Activated CD4-positive, alpha-beta memory T cell treated with anti-CD3 and anti-CD28 coated beads, Interleukin-2, amount 10 ng/mL, durations not matched to agents 7 days and 5 days (primary cell): ENCODE results near the gene ADGRL4. TPM values are rescaled to one million over a fixed set of nuclear protein-coding genes. Genes with fewer than 3 reads are reported as not detected.
"Not testable (repeated sequence)": the region's sequence is repeated elsewhere in the genome, so short reads cannot be mapped to it uniquely, and the experiment has no call there.

Experiments used
- CTCF ChIA-PET: fragments of 350-600 bp; sonication (Branson Sonifier 250); formaldehyde crosslinking; loops from one replicate; lab custom pipeline; 2021; ENCODE audit warnings: antibody characterized with exemption, inconsistent platforms; lab: Charles Lee
- POLR2A ChIA-PET: fragments of 350-600 bp; sonication (Branson Sonifier 250); formaldehyde crosslinking; loops from one replicate; lab custom pipeline; 2021; ENCODE audit warnings: antibody characterized with exemption; lab: Charles Lee
- DNase-seq: peaks from one replicate; pipeline ENCODE4 v3.0.0-alpha.2; 2020
- H3K27ac Mint-ChIP-seq: one replicate; pipeline ENCODE4 v1.8.0; 2021; ENCODE audit warnings: mild to moderate bottlenecking, mixed read lengths
- H3K27me3 Mint-ChIP-seq: one replicate; pipeline ENCODE4 v1.8.0; 2021; ENCODE audit warnings: mixed read lengths
- H3K36me3 Mint-ChIP-seq: one replicate; pipeline ENCODE4 v1.8.0; 2021; ENCODE audit warnings: low read depth, mixed read lengths
- H3K4me1 Mint-ChIP-seq: one replicate; pipeline ENCODE4 v1.8.0; 2021; ENCODE audit warnings: mixed read lengths
- H3K4me3 Mint-ChIP-seq: one replicate; pipeline ENCODE4 v1.8.0; 2021; ENCODE audit warnings: mild to moderate bottlenecking, mixed read lengths
- H3K9me3 Mint-ChIP-seq: one replicate; pipeline ENCODE4 v1.8.0; 2021; ENCODE audit warnings: mixed read lengths
- total RNA-seq, 2 experiments: library from RNA; stranded (reverse); gene quantifications; one replicate each; pipeline ENCODE4 v1.2.3, GENCODE V29; 2021

The ADGRL4 gene
- total RNA-seq, 2 experiments from 2014 or later: not detected

DNA sequence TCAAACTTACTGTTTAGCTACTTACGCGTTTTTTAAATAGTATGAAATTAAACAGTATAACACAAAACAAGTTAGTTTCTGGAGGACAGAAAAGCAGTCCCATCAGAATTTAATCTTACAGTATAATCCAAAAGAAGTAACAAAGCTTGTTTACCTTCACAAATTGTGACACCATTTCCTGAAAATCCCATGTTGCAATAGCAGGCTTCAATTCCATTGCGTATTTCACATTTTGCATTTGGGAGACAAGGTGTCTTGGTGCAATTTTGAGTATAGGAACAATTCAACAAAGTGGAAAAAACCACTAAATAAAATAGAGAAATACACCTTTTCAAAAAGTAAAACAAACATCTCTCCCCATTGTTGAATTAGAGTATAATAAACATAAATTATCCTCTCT, 1.6 kb downstream of the ADGRL4 start:
- ChIA-PET CTCF (no interaction called here), POLR2A (no interaction called here)
- no peaks in the 10 kb centered on the region for H3K36me3 Mint-ChIP-seq
- H3K27ac Mint-ChIP-seq: no peak overlapping the region
- H3K9me3 Mint-ChIP-seq: peaks cover 2% of the 10 kb centered on the region
- no peak for DNase-seq
- no peak overlapping the region for H3K4me3 Mint-ChIP-seq
- no peaks in the 10 kb centered on the region for H3K27me3 Mint-ChIP-seq
- H3K4me1 Mint-ChIP-seq: no peaks in the 10 kb centered on the region

GRCh38 chr1:78996791-78997190, 9.7 kb downstream of the ADGRL4 start:
- Mint-ChIP-seq H3K27me3 (no peaks in the 10 kb centered on the region), H3K27ac (no peak overlapping the region), H3K9me3 (no peaks in the 10 kb centered on the region), H3K36me3 (no peaks in the 10 kb centered on the region), H3K4me1 (no peaks in the 10 kb centered on the region), H3K4me3 (no peak overlapping the region)
- ChIA-PET CTCF (no interaction called here), POLR2A (no interaction called here)
- DNase-seq: no peak

DNA sequence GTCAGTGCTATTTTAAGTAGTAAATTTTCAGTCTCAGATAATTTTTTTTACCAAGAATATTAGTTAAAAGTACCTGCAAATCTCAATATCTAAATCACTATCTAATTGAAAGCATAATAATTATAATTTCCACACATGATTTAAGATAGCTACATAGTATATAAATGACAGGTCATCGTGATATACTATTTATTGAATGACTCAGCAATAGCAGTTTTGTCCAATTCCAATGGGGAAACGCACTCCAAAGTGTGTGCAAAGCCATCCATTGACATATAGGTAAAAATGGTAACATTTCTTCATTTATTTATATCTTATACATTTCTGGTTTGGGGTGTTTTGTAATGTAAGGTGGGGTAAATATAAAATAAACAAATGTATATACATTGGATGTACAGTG, 19.5 kb downstream of the ADGRL4 start:
- CTCF ChIA-PET: no interaction called here
- H3K9me3 Mint-ChIP-seq: no peaks in the 10 kb centered on the region
- no peaks in the 10 kb centered on the region for H3K36me3 Mint-ChIP-seq

GRCh38 chr1:78980511-78980910, 26.0 kb downstream of the ADGRL4 start:
- H3K9me3 Mint-ChIP-seq: peaks cover 3% of the 10 kb centered on the region
- no peaks in the 10 kb centered on the region for H3K36me3 Mint-ChIP-seq
- no peak for DNase-seq
- no peaks in the 10 kb centered on the region for H3K4me1 Mint-ChIP-seq
- POLR2A ChIA-PET: no interaction called here
- H3K27me3 Mint-ChIP-seq: no peaks in the 10 kb centered on the region
- no peak overlapping the region for H3K27ac Mint-ChIP-seq
- H3K4me3 Mint-ChIP-seq: no peak overlapping the region
- CTCF ChIA-PET: no interaction called here

More for the DNA sequence above, 19.5 kb downstream of the ADGRL4 start:
- H3K4me3 Mint-ChIP-seq: no peak overlapping the region
- POLR2A ChIA-PET: no interaction called here
- no peaks in the 10 kb centered on the region for H3K4me1 Mint-ChIP-seq
- no peak overlapping the region for H3K27ac Mint-ChIP-seq
- no peaks in the 10 kb centered on the region for H3K27me3 Mint-ChIP-seq
- DNase-seq: no peak

DNA sequence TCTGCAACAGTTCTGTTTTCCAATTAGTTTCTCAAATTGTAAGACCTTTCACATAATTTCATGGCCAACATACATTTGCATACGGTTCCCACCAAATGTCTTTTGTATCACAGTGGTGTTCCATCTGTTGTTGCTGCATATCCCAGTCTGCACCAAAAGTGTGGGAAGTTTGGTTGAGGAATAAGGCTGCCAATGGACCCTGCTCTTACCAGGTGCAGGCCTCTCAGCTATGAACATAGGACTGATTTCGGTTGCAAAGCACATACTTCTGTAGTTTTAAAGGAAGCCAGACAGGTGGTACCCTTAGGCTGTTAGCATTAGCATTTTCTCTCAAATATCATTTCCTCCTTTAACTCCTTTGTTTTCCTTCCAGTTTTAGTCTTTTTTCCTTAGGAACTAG, 33.8 kb downstream of the ADGRL4 start:
- H3K4me3 Mint-ChIP-seq: no peak overlapping the region
- H3K27ac Mint-ChIP-seq: no peak overlapping the region
- H3K9me3 Mint-ChIP-seq: peaks cover 3% of the 10 kb centered on the region
- POLR2A ChIA-PET: no interaction called here
- no peaks in the 10 kb centered on the region for H3K27me3 Mint-ChIP-seq
- no peaks in the 10 kb centered on the region for H3K36me3 Mint-ChIP-seq
- DNase-seq: no peak
- CTCF ChIA-PET: no interaction called here
- H3K4me1 Mint-ChIP-seq: no peaks in the 10 kb centered on the region

DNA sequence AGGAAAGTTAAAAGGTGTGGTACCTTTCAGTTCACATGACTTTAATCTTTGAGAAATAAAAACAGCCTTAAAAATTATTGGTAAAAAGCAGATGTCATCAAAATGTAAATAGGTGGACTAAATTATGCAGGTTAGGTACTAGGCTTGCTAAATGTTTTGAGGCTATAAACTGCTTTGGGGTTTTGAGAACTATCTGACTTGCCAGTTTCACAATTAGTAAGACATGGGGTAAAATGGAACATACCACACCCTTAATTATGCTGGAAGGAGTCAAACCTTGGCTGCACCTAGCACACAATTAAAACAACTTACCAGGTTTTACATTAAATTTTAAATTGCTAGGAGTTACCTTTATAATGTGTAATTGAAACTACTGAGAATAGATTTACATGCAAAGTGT, 39.4 kb downstream of the ADGRL4 start:
- H3K9me3 Mint-ChIP-seq, H3K27ac Mint-ChIP-seq, H3K4me1 Mint-ChIP-seq, H3K27me3 Mint-ChIP-seq, POLR2A ChIA-PET, CTCF ChIA-PET, H3K4me3 Mint-ChIP-seq, DNase-seq, H3K36me3 Mint-ChIP-seq: not testable (repeated sequence)

GRCh38 chr1:78958711-78959110, 47.8 kb downstream of the ADGRL4 start:
- H3K4me3 Mint-ChIP-seq: no peak overlapping the region
- POLR2A ChIA-PET: no interaction called here
- DNase-seq: no peak

GRCh38 chr1:78950826-78951225, 55.7 kb downstream of the ADGRL4 start:
- ChIA-PET CTCF (no interaction called here), POLR2A (no interaction called here)
- Mint-ChIP-seq H3K27ac (no peak overlapping the region), H3K4me3 (no peak overlapping the region), H3K9me3 (no peaks in the 10 kb centered on the region), H3K27me3 (no peaks in the 10 kb centered on the region), H3K36me3 (no peaks in the 10 kb centered on the region), H3K4me1 (no peaks in the 10 kb centered on the region)
- DNase-seq: no peak

More at GRCh38 chr1:78958711-78959110, 47.8 kb downstream of the ADGRL4 start:
- CTCF ChIA-PET: no interaction called here
- no peaks in the 10 kb centered on the region for H3K27me3 Mint-ChIP-seq
- H3K27ac Mint-ChIP-seq: no peak overlapping the region
- no peaks in the 10 kb centered on the region for H3K4me1 Mint-ChIP-seq
- no peaks in the 10 kb centered on the region for H3K36me3 Mint-ChIP-seq
- no peaks in the 10 kb centered on the region for H3K9me3 Mint-ChIP-seq

DNA sequence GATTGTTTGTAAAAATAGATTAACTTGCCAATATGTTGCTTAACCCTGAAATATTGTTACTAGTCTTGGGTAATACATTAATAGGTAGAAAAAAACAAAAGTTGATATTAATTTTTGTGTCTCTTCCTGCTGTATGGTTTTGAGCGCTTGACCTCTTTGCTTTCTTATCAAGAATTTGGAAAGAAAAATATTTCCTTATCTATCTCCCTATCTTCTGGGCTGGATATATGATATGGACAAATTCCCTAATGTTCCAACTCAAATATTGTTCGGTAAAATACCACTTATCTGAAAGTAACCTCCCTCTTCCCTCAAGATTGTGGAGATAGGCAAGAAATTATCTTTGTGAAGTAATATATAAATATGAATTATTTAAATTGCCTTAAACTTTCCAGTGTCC, 57.3 kb downstream of the ADGRL4 start:
- H3K4me3 Mint-ChIP-seq: no peak overlapping the region
- no peak for DNase-seq
- no peak overlapping the region for H3K27ac Mint-ChIP-seq
- no peaks in the 10 kb centered on the region for H3K9me3 Mint-ChIP-seq
- H3K4me1 Mint-ChIP-seq: no peaks in the 10 kb centered on the region
- ChIA-PET CTCF (no interaction called here), POLR2A (no interaction called here)
- no peaks in the 10 kb centered on the region for H3K27me3 Mint-ChIP-seq
- no peaks in the 10 kb centered on the region for H3K36me3 Mint-ChIP-seq

DNA sequence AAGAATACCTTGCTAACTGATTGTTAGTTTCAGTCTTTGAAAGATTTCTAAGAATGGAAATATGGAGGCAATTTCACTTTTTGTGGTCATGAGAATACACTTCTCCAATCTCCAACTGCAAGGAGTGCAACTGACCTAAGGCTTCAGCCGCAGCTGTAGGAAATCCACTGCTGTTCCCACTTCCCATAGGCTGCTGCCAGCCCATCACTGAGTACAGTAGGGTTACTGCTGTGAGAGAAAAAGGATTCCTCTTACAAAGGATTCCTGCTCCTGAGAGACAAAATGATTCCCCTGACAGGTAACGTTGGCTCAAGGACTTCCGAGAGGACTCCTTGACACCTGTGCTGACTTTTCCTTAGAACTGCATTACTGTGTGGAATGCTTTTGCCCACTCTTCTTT, 87.4 kb downstream of the ADGRL4 start:
- Mint-ChIP-seq H3K4me1 (no peaks in the 10 kb centered on the region), H3K36me3 (no peaks in the 10 kb centered on the region), H3K27ac (no peak overlapping the region), H3K27me3 (no peaks in the 10 kb centered on the region), H3K9me3 (no peaks in the 10 kb centered on the region), H3K4me3 (no peak overlapping the region)
- ChIA-PET POLR2A (no interaction called here), CTCF (no interaction called here)
- no peak for DNase-seq

GRCh38 chr1:78918157-78918556, 88.4 kb downstream of the ADGRL4 start:
- H3K27me3 Mint-ChIP-seq: no peaks in the 10 kb centered on the region
- H3K27ac Mint-ChIP-seq: no peak overlapping the region
- POLR2A ChIA-PET: no interaction called here
- H3K36me3 Mint-ChIP-seq: no peaks in the 10 kb centered on the region
- CTCF ChIA-PET: no interaction called here
- H3K4me3 Mint-ChIP-seq: no peak overlapping the region
- DNase-seq: no peak
- no peaks in the 10 kb centered on the region for H3K4me1 Mint-ChIP-seq
- H3K9me3 Mint-ChIP-seq: no peaks in the 10 kb centered on the region

DNA sequence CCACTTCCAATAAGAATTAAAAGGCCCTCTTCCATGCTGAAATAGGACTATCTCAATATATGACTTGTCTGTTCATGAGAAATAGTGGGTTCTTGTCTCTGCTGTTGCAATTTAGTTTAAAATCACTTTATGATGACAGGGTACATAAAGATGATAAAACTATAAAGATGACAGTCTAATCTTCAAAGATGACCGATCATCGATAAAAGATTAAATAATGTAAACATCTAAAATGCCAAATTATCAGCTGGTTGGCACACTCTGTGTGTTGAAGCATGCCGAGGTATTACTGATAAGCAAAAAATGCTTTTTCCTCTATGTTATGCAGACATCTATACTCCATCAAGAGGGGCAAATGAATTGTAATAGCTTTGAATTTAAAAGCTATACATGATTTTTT, 89.5 kb downstream of the ADGRL4 start:
- POLR2A ChIA-PET: no interaction called here
- CTCF ChIA-PET: no interaction called here
- no peaks in the 10 kb centered on the region for H3K36me3 Mint-ChIP-seq
- no peak overlapping the region for H3K4me3 Mint-ChIP-seq
- DNase-seq: no peak
- H3K27me3 Mint-ChIP-seq: no peaks in the 10 kb centered on the region
- H3K4me1 Mint-ChIP-seq: no peaks in the 10 kb centered on the region
- H3K9me3 Mint-ChIP-seq: no peaks in the 10 kb centered on the region
- H3K27ac Mint-ChIP-seq: no peak overlapping the region

DNA sequence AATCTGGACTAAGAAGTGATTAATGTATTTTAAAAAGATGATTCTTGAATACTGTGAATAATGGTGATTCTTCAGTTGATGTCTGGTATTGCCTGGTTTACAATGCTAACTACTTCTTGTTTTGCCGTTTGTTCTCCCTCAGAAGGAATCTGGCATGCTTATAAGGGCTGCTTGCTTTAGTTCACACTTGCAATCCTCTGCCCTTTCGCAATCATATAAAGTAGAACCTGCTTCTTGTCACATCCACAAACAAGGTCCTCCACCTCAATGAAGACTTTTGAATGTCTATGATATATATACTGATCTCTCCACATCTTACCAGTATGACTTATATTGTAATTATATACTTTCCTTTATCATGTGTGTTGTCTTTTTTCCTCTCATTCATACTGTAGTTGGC, 92.6 kb downstream of the ADGRL4 start:
- H3K36me3 Mint-ChIP-seq: no peaks in the 10 kb centered on the region
- no peak for DNase-seq
- POLR2A ChIA-PET: no interaction called here

GRCh38 chr1:78911956-78912880, 94.3 kb downstream of the ADGRL4 start:
- Mint-ChIP-seq H3K27me3 (no peaks in the 10 kb centered on the region), H3K4me1 (no peaks in the 10 kb centered on the region), H3K4me3 (no peak overlapping the region), H3K9me3 (no peaks in the 10 kb centered on the region), H3K27ac (no peak overlapping the region), H3K36me3 (no peaks in the 10 kb centered on the region)
- no peak for DNase-seq
- POLR2A ChIA-PET: no interaction called here
- CTCF ChIA-PET: no interaction called here

More for the DNA sequence above, 92.6 kb downstream of the ADGRL4 start:
- CTCF ChIA-PET: no interaction called here
- Mint-ChIP-seq H3K4me3 (no peak overlapping the region), H3K27me3 (no peaks in the 10 kb centered on the region), H3K4me1 (no peaks in the 10 kb centered on the region), H3K27ac (no peak overlapping the region), H3K9me3 (no peaks in the 10 kb centered on the region)
